Measurements from ENCODE around the gene HSF2BP. TPM values are rescaled to one million over a fixed set of nuclear protein-coding genes. Genes with fewer than 3 reads are reported as not detected.
"Not testable (repeated sequence)": the region's sequence is repeated elsewhere in the genome, so short reads cannot be mapped to it uniquely, and the experiment has no call there.

HSF2BP gene
- 0.87 and 1.5 TPM in 2 replicates for total RNA-seq (2012; rRNA removed)

- Histone ChIP-seq H3K4me1 (ENCODE audit: control insufficient read depth, insufficient read depth, low read length) (peaks cover 33% of the 10 kb centered on the region), H3K4me2 (ENCODE audit: low read length) (peak within 1 kb of the TSS; percentile 97)
Measured at GRCh38 chr21:43659136-43660000, at the start of gene HSF2BP, which contains the start of gene RRP1B. TSS of gene HSF2BP (minus strand) at chr21:43659488. CDS start at chr21:43658096, 1,392 bp downstream. TSS of gene RRP1B (plus strand) at chr21:43659560. CDS start at chr21:43659665, 105 bp downstream.

GRCh38 chr21:43708745-43709381 is 49.6 kb upstream of the HSF2BP start:
- no peaks in the 10 kb centered on the region for H3K27me3 ChIP-seq (ENCODE audit: control insufficient read depth, insufficient read depth, low read length)
- H3K4me2 ChIP-seq (ENCODE audit: low read length): no peak overlapping the region
- H3K9ac ChIP-seq (ENCODE audit: low read depth, low read length): no peak overlapping the region
- peaks cover 17% of the 10 kb centered on the region for H3K4me1 ChIP-seq (ENCODE audit: control insufficient read depth, insufficient read depth, low read length)
- no peaks in the 10 kb centered on the region for H3K9me3 ChIP-seq (replicated peaks; ENCODE audit: low read length)
- H3K36me3 ChIP-seq (ENCODE audit: insufficient read depth, low read length): no peaks in the 10 kb centered on the region
- no peak overlapping the region for H3K4me3 ChIP-seq (ENCODE audit: low read length)

More at GRCh38 chr21:43659136-43660000, at the start of gene HSF2BP, which contains the start of gene RRP1B:
- peak within 1 kb of the TSS; percentile 82 for H3K4me3 ChIP-seq (ENCODE audit: low read length)
- no peaks in the 10 kb centered on the region for H3K9me3 ChIP-seq (replicated peaks; ENCODE audit: low read length)
- H3K27me3 ChIP-seq (ENCODE audit: control insufficient read depth, insufficient read depth, low read length): no peaks in the 10 kb centered on the region
- H3K36me3 ChIP-seq (ENCODE audit: insufficient read depth, low read length): peaks cover 6% of the 10 kb centered on the region
- H3K9ac ChIP-seq (ENCODE audit: low read depth, low read length): peak within 1 kb of the TSS; percentile 93

GRCh38 chr21:43707462-43707861 is 48.2 kb upstream of the HSF2BP start:
- Histone ChIP-seq H3K27me3 (ENCODE audit: control insufficient read depth, insufficient read depth, low read length) (no peaks in the 10 kb centered on the region), H3K4me1 (ENCODE audit: control insufficient read depth, insufficient read depth, low read length) (peaks cover 10% of the 10 kb centered on the region), H3K4me2 (ENCODE audit: low read length) (no peak overlapping the region), H3K4me3 (ENCODE audit: low read length) (no peak overlapping the region), H3K9ac (ENCODE audit: low read depth, low read length) (no peak overlapping the region), H3K36me3 (ENCODE audit: insufficient read depth, low read length) (no peaks in the 10 kb centered on the region), H3K9me3 (replicated peaks; ENCODE audit: low read length) (no peaks in the 10 kb centered on the region)

DNA sequence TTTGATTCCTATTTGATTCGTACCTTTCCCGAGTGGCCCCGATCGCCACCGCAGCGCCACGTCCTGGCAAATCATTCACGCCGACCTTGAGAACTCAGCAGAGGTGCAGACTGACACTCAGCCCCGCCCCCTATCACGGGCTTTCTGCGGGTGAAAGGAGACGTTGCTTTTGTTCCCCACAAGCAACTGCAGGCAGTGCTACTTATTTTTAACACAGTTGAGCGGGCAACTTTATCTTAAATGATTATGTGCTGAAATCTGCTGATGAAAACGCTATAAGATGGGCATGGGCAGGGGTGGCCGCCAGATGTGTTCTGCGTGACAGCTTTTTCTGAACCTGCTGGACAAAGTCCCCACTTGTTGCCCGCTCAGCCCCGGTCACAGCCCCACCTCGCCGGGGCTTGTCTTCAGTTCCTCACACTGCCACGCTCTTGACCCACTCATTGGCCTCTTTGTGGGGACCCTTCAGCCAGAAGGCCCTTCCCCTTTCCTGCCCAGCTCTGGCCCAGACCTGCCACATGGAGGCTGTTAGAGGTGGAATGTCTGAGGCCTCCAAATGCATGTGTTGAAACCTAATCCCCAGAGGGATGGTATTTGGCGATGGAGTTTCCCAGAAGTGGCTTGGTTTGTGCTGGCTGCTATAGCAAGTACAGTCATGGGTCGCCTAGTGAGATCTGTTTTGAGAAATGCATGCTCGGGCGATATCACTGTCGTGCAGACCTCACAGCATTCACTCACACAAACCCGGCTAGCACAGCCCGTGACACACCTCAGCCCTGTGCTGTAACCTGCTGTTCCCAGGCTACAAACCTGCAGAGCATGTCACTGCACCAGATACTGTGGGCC is 44.0 kb upstream of the HSF2BP start:
- Histone ChIP-seq H3K27me3 (ENCODE audit: control insufficient read depth, insufficient read depth, low read length) (no peaks in the 10 kb centered on the region), H3K4me3 (ENCODE audit: low read length) (no peak overlapping the region), H3K4me1 (ENCODE audit: control insufficient read depth, insufficient read depth, low read length) (no peaks in the 10 kb centered on the region), H3K36me3 (ENCODE audit: insufficient read depth, low read length) (no peaks in the 10 kb centered on the region), H3K4me2 (ENCODE audit: low read length) (no peak overlapping the region), H3K9ac (ENCODE audit: low read depth, low read length) (no peak overlapping the region), H3K9me3 (replicated peaks; ENCODE audit: low read length) (no peaks in the 10 kb centered on the region)

- Histone ChIP-seq H3K4me3 (ENCODE audit: low read length) (no peak overlapping the region), H3K4me2 (ENCODE audit: low read length) (no peak overlapping the region), H3K9ac (ENCODE audit: low read depth, low read length) (no peak overlapping the region)
Measured at GRCh38 chr21:43702785-43703034, 43.4 kb upstream of the HSF2BP start.

DNA sequence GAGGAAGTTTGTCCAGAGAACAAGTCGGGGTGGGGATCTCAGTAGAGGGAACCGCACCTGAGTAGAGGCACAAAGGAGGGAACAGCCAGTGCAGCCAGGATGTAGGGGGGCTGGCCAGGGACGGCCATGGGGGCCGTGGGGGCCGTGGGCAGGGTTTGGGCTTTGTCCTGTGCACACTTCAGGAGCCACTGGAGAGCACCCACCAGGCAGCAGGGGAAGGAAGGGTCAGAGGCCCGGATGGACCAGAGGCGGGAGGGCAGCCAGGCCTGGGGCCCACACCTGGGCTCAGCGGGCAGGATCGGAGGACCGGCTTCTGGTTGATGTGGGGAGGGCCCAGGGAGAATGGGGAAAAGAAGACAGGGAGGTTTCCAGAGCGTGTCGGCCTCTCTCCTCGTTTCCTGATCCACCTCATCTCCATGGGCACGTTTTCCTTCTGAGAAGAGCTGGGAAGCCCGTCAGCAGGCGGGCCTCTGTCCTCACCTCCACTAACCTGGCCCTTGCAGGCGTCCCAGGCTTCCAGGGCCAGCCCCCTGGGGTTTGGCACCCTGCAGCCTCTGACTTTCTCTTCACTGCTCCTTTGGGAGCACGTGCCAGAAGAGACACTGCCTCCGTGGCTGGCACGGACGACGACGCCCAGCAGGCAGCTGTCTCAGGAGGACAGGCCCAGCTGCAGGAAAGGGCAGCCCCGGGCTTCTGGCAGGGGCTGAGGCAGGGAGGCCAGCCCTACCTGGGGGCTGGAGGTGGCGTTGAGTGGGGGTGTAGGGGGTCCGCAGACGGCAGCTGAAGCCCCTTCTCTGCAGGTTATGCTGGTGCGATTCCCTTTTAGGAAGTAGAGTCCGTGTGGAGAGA is 42.9 kb upstream of the HSF2BP start:
- Histone ChIP-seq H3K27me3 (ENCODE audit: control insufficient read depth, insufficient read depth, low read length) (no peaks in the 10 kb centered on the region), H3K4me3 (ENCODE audit: low read length) (no peak overlapping the region), H3K4me2 (ENCODE audit: low read length) (no peak overlapping the region), H3K36me3 (ENCODE audit: insufficient read depth, low read length) (no peaks in the 10 kb centered on the region), H3K9me3 (replicated peaks; ENCODE audit: low read length) (no peaks in the 10 kb centered on the region), H3K4me1 (ENCODE audit: control insufficient read depth, insufficient read depth, low read length) (no peaks in the 10 kb centered on the region), H3K9ac (ENCODE audit: low read depth, low read length) (no peak overlapping the region)

More at GRCh38 chr21:43702785-43703034, 43.4 kb upstream of the HSF2BP start:
- no peaks in the 10 kb centered on the region for H3K9me3 ChIP-seq (replicated peaks; ENCODE audit: low read length)
- H3K36me3 ChIP-seq (ENCODE audit: insufficient read depth, low read length): no peaks in the 10 kb centered on the region
- no peaks in the 10 kb centered on the region for H3K4me1 ChIP-seq (ENCODE audit: control insufficient read depth, insufficient read depth, low read length)
- H3K27me3 ChIP-seq (ENCODE audit: control insufficient read depth, insufficient read depth, low read length): no peaks in the 10 kb centered on the region

- no peak overlapping the region for H3K9ac ChIP-seq (ENCODE audit: low read depth, low read length)
- H3K4me2 ChIP-seq (ENCODE audit: low read length): no peak overlapping the region
- H3K9me3 ChIP-seq (replicated peaks; ENCODE audit: low read length): no peaks in the 10 kb centered on the region
- H3K27me3 ChIP-seq (ENCODE audit: control insufficient read depth, insufficient read depth, low read length): no peaks in the 10 kb centered on the region
- H3K4me1 ChIP-seq (ENCODE audit: control insufficient read depth, insufficient read depth, low read length): no peaks in the 10 kb centered on the region
- peaks cover 10% of the 10 kb centered on the region for H3K36me3 ChIP-seq (ENCODE audit: insufficient read depth, low read length)
- H3K4me3 ChIP-seq (ENCODE audit: low read length): no peak overlapping the region
Measured at GRCh38 chr21:43699933-43700599, 40.8 kb upstream of the HSF2BP start.

- peaks cover 15% of the 10 kb centered on the region for H3K36me3 ChIP-seq (ENCODE audit: insufficient read depth, low read length)
- not testable (repeated sequence) for H3K9ac ChIP-seq (ENCODE audit: low read depth, low read length); H3K4me3 ChIP-seq (ENCODE audit: low read length); H3K27me3 ChIP-seq (ENCODE audit: control insufficient read depth, insufficient read depth, low read length); H3K9me3 ChIP-seq (replicated peaks; ENCODE audit: low read length); H3K4me2 ChIP-seq (ENCODE audit: low read length); H3K4me1 ChIP-seq (ENCODE audit: control insufficient read depth, insufficient read depth, low read length)
Measured at GRCh38 chr21:43699492-43699777, 40.1 kb upstream of the HSF2BP start.

- no peaks in the 10 kb centered on the region for H3K4me1 ChIP-seq (ENCODE audit: control insufficient read depth, insufficient read depth, low read length)
Measured at GRCh38 chr21:43697758-43698643, 38.7 kb upstream of the HSF2BP start.

GRCh38 chr21:43696214-43696613 is 36.9 kb upstream of the HSF2BP start:
- H3K36me3 ChIP-seq (ENCODE audit: insufficient read depth, low read length): peaks cover 42% of the 10 kb centered on the region

More at GRCh38 chr21:43697758-43698643, 38.7 kb upstream of the HSF2BP start:
- Histone ChIP-seq H3K9me3 (replicated peaks; ENCODE audit: low read length) (no peaks in the 10 kb centered on the region), H3K27me3 (ENCODE audit: control insufficient read depth, insufficient read depth, low read length) (no peaks in the 10 kb centered on the region), H3K9ac (ENCODE audit: low read depth, low read length) (no peak overlapping the region), H3K4me2 (ENCODE audit: low read length) (no peak overlapping the region), H3K4me3 (ENCODE audit: low read length) (no peak overlapping the region), H3K36me3 (ENCODE audit: insufficient read depth, low read length) (peaks cover 29% of the 10 kb centered on the region)

More at GRCh38 chr21:43696214-43696613, 36.9 kb upstream of the HSF2BP start:
- no peaks in the 10 kb centered on the region for H3K27me3 ChIP-seq (ENCODE audit: control insufficient read depth, insufficient read depth, low read length)
- H3K9ac ChIP-seq (ENCODE audit: low read depth, low read length): no peak overlapping the region
- H3K4me3 ChIP-seq (ENCODE audit: low read length): no peak overlapping the region
- no peaks in the 10 kb centered on the region for H3K4me1 ChIP-seq (ENCODE audit: control insufficient read depth, insufficient read depth, low read length)
- H3K9me3 ChIP-seq (replicated peaks; ENCODE audit: low read length): no peaks in the 10 kb centered on the region
- H3K4me2 ChIP-seq (ENCODE audit: low read length): no peak overlapping the region
